ENCODE data around the gene TP53I13.
"Not testable (repeated sequence)": the region's sequence is repeated elsewhere in the genome, so short reads cannot be mapped to it uniquely, and the experiment has no call there.

The TP53I13 gene

GRCh38 chr17:29568331-29569244 lies at the start of gene TP53I13:
TP53I13 (plus strand) TSS chr17:29568701; CDS start chr17:29568759, 58 bp downstream.
- peak; percentile 53 for DNase-seq

DNA sequence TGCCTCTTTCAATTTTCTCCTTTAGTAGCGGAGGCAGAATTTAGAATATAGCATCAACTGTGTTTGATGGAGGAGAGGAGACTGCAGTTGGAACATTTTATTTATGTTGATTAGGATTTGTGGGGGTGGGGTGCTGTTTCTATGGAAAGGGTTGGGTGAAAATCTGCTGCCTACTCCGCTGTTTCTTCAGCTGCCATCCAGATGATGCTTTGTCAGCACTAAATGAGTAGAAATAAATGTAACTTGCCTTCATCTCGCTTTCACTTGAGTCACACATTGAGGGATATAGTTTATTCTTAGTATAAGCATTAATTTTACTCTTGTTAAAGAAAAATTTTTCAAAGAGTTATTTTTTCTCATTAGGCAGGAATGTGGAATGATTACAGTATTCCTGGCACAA lies 43.8 kb upstream of the TP53I13 start:
- DNase-seq, result no peak

GRCh38 chr17:29526322-29526721 lies 42.2 kb upstream of the TP53I13 start:
- no peak for DNase-seq

DNA sequence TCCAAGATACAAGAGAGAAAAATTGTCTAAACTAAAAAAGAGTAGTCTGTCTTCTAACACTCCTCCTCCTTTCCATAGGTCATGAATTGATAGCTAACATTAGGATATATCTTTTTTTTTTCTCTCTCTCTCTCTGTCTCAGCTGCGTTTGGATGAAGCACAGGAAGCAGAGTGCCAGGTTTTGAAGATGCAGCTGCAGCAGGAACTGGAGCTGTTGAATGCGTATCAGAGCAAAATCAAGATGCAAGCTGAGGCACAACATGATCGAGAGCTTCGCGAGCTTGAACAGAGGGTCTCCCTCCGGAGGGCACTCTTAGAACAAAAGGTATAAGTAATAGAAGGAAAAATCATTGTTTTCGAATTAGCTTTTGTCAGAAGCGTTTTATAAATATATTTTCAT lies 34.5 kb upstream of the TP53I13 start:
- no peak for DNase-seq

DNA sequence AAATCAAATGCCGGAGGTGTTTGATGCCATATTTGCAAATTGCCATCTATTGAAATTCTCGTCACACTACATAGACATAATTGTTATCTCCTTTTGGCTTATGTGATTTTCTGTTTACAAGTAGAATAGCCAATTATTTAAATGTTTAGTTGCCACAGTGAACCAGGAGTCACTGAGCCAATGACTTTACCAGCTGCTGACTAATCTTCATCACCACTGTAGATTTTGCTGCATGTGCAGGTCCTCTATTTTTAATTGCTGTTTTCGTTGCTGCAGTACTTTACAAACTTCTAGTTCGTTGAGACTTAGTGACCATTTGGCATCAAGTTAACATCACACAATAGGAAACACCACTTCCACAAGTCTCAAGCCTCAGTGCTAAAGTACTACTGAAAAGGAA lies 24.4 kb upstream of the TP53I13 start:
- no peak for DNase-seq

- DNase-seq, result no peak
Observed at GRCh38 chr17:29546085-29546484, 22.4 kb upstream of the TP53I13 start.

DNA sequence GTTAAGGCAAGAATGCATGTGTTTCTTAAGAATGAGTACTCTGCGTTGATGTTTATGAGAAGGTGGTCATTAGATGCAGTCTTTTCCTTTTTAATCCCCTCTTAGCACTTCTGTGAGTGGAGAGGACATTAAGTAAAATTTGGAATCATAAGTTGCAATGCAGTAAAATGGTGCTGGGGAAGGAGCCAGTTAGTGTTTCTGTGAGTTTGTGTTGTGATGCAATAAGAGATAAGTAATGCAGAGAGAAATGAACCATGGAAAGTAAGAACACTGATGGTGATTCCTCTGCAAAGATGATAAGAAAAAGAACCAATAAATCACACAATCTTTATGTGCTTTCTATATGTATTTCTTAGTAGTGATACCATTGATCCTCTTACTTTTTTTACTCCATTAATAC lies 21.7 kb upstream of the TP53I13 start:
- no peak for DNase-seq

DNA sequence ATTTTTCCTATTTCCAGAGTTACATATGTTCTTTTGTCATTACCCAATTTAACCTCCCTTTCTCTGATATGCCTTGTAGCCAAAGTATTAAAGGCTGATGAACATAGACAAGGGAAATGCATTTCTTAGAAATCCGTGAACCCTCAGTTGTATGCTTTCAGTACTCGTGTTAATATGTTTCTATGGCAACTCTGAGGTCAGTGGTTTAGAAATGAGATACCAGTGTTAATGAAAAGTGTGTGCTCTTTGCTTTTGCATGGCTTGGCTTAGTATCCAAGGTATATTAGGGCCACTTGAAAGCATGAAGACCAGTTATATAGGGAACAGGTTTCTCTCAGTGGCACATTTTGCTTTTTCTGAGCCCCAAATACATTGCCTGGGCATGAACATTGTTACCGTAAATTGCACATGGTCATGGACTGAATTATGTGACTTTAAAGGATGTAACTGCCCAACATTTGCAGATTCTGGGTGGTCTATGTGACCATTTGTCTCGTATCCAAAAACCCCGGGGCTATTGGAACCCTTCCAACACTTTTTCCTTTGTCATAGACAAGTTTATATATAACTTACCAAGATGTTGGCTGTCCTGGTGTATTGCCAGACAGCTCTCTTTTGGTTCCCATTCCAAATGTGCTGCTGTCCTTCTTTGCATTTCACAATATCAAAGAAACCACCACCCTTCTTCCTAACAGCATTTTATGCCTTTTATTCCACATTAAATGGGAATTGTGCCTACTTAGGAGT lies 19.2 kb upstream of the TP53I13 start:
- DNase-seq, result peak; percentile 50

GRCh38 chr17:29555840-29556239 lies 12.7 kb upstream of the TP53I13 start:
- DNase-seq, result no peak

- DNase-seq, result no peak
Observed at GRCh38 chr17:29557085-29557738, 11.3 kb upstream of the TP53I13 start.

GRCh38 chr17:29557739-29558116 lies 10.8 kb upstream of the TP53I13 start:
- DNase-seq, result no peak

GRCh38 chr17:29558139-29558538 lies 10.4 kb upstream of the TP53I13 start:
- DNase-seq, result not testable (repeated sequence)

GRCh38 chr17:29559640-29560039 lies 8.9 kb upstream of the TP53I13 start:
- DNase-seq, result no peak

- no peak for DNase-seq
Observed at GRCh38 chr17:29560316-29560715, 8.2 kb upstream of the TP53I13 start.

DNA sequence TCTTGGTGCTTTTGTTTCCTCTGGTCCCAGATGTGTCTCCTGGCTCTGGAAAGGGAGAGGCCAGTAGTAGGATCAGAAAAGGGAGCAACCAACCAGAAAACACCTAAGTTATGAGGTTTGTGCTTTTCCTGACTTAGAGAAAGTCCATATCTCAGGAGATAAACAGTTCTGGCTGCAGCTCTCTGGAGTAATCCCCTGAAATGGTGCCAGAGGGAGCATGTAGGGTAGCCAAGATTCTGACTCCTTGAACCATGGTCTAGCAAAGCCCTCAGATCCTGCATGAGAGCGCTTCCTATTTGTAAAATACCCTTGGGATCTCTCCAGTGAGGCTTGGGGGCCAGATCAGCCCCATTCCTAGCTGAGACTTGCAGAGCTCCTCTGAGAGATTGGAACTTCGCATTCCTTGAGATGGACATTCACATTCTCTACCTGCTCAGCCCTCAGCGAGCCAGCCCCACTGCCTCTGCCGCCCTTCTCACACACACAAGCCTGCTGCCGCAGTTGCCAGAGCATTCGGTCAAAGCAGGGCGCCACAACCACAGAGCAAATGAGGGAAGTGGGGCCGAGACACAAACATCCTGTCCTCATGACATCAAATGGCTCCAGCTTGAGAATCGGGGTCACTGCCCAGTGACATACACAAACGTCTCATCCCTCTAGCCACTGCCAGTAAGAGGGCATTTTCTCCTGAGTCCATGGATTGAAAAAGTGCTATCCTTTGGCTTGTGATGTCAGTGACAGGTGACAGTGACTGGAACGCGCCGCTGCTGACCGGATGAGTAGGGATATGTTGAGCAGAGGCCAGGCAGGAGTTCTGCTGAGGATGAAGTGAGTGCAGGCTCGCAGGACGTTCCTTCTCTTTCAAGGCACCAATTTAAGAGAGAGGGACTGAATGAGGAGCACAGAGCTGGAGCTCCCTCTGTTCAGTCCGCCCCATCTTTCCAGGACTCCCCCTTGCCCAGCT lies 6.7 kb upstream of the TP53I13 start:
- DNase-seq, result no peak

DNA sequence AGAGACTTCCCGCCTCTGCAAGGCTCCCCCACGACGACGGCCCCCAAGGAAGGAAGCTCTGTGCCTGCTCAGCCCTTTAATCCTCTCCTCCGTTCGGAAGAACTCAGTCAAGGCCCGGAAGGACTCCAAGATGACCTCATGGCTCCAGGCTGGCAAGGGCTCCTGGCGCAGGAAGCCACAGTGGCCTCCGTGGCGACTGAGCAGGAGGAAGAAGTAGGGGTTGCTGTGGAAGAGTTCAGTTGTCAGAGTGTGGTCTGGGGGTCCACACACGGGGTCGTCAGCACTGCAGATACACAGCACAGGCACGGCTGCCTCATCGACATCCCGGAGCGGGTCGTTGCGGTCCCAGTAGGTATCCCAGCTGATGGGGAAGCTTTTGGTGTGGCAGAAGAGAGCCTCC lies 5.9 kb upstream of the TP53I13 start:
- DNase-seq, result no peak

DNA sequence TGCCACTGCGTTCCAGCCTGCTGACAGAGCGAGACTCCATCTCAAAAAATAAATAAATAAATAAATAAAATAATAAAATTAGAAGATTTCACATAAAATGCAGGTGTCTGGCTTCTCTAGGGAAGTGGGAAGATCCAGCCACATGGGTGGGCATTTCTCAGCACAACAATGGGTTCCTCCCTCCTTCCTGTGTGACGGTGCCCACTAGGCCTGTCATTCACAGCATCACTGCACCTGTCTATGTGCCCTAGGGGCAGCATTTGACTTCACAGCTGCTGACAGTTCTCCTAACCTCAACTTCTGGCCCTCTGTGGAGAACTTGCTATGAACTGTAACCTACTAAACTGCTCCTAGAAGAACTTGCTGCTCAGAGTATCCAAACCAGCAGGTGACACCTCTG lies 4.7 kb upstream of the TP53I13 start:
- DNase-seq, result no peak

GRCh38 chr17:29565643-29566472 lies 2.6 kb upstream of the TP53I13 start:
- DNase-seq, result peak; percentile 28

DNA sequence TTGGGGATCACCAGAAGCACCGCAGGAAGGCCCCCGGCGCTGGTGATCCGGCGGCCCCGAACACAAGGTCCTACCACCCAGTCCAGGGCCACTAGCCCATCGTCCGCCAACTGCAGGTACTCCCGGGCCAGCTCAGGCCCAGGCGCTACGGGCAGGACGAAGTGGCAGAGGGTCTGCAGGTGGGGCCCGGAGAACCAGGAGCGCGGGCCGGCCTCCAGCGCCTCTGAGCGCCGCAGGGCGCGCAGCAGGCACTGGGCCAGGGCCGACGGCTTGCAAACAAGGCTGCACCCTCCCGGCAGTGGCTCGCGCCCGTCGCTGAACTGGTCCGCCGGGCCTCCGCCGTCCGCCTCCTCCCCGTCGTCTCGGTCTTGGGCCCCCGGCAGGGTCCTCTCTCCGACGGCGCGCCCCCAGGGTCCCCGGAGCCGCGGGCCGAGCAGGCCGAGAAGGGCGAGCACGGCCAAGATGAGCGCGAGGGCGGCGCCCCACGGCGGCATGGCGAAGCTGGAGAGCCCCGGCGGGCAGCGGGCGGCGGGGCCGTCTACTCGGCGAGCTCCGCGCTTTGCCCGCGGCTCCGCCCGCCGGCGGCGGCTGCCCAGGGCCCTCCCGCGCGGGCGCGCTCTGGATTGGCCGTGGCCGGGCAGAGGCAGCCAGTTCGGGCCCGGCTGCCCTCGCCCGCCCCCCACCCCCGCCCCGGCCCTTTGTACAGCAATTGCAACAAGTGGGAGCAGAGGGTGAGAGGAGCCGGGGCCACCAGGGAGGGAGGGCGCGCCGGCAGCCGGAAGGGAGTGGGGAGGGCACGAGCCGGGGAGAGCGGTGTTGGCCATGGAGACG lies 1.8 kb upstream of the TP53I13 start, which contains the start of gene ABHD15:
ABHD15 (minus strand) TSS at position 565 of the 831 bp plus-strand sequence; CDS start at position 494, 71 bp downstream.
- DNase-seq, result peak; percentile 50

DNA sequence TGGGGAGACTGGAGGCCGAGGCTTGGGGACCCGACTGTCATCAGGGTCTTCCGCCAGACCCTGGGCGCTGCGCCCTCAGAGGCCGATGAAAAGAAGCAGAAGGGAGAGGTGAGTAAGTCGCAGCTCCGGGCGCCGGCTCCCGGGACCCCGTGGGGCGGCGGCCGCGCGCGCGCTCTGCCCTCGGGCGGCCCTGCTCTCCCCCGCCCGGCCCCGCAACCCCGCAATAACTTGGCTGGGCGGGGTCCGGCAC lies 1.3 kb upstream of the TP53I13 start:
- DNase-seq, result no peak

Data from NCI-H1092 treated with DMSO at 0.1 percent for 48 hours (cell line).